Activated CD8-positive, alpha-beta memory T cell treated with anti-CD3 and anti-CD28 coated beads, Interleukin-2, amount 50 U/mL, for 48 hours (primary cell): ENCODE results near the gene IGSF3.
"Not testable (repeated sequence)": the region's sequence is repeated elsewhere in the genome, so short reads cannot be mapped to it uniquely, and the experiment has no call there.

Source experiments
- DNase-seq: peaks from one replicate; pipeline ENCODE4 v3.0.0-alpha.2; 2020

Gene IGSF3

DNA sequence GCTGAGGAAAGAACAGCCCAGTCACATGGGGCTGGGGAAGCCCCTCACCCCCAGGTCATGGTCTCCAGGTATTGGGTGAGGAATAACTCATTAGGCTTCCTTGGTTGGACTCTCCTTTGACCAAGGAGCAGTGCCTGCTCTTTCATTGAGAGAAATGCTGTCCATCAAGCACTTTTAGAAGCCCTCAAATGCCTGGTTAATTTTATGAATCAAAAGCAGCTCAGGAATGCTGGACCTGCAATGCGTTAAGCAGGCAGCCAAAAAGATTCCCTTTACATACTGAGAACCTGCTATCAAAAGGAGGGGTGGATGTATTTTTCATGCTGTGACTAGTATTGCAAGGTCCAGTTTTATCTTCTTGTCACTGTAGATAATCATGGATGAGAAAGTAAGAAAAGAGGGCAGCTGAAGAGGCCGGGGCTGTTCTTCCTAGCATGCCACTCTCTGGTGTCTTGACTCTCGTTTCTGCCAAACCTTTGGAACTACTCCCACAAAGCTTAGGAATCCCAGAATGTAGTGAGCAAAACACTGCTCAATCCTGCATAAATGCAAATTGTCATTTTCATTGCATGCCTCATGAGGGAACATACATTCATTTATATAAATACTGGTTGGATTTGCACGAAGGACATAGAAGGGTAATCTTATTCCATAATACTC is 94.6 kb downstream of the IGSF3 start:
- no peak for DNase-seq

DNA sequence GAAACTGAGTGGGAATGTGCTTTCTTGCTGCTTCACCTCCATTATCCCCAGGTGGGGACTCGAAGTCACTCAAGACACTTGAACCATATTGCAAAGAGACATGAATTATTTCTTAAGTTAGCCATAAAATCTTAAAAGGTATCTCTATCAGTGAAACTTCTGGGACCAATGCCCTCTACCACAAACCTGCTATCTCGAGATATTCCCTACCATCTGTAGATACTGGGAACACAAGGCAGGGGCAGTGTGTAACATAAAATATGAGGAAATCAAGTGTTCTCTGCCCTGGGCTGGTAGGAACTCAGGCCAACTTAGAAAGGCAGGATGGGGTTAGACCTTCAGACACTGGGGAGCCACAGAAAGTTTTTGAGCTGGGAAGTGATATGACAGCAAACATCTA is 95.4 kb downstream of the IGSF3 start:
- DNase-seq: no peak

GRCh38 chr1:116571215-116571919 is 96.2 kb downstream of the IGSF3 start:
- DNase-seq: no peak

GRCh38 chr1:116570358-116571214 is 96.9 kb downstream of the IGSF3 start, which contains the start of gene CD58:
Gene CD58 (minus strand): TSS chr1:116571026. CDS start chr1:116570972, 54 bp downstream.
- peak; percentile 93 for DNase-seq

- peak; percentile 71 for DNase-seq
These were observed 97.7 kb downstream of the IGSF3 start for GRCh38 chr1:116569776-116570357.

DNA sequence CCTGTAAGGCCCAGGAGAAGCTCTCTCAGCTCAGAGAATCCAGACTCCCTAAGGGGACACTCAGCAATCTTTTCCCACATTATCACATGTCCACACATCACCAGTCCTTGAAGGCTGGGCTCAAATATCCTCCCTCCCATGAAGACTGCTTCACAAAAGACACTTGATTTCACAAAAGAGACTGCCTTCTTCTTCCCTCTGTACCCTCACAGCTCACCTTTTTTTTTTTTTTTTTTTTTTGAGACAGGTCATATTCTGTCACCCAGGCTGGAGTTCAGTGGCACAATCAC is 98.2 kb downstream of the IGSF3 start:
- no peak for DNase-seq

DNA sequence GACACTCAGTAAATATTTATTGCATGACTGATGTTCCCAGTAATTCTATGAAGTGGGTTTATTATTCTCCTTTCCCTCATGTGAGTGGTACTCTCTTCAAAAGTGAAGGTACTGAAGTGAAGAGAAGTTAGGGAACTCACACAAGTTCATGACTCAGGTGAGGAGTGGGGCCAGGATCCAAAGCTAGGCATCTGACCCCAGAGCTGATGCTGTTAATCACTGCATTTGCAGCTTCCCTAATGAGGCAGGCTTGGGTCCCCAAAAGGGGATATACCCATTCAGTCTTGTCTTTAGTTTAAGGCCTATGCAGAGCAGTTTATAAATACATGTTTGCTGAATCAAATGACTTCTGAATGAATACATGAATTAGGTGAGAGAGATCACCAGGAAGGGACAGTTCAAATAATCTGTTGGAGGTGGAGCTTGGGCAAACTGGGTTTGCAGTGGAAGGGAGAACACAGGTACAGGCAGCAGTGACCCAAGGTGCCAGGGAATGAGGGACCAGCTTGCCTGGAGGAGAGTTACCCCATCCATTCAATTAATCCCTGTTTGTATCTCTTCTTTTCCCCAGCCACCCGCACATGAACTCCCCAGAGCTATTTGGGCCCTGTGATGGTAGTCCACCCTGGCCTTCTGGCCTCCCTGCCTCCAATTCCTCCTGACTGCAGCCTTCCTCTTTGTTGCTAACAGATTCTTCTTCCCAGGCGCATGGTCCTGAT is 98.7 kb downstream of the IGSF3 start:
- DNase-seq: no peak

DNA sequence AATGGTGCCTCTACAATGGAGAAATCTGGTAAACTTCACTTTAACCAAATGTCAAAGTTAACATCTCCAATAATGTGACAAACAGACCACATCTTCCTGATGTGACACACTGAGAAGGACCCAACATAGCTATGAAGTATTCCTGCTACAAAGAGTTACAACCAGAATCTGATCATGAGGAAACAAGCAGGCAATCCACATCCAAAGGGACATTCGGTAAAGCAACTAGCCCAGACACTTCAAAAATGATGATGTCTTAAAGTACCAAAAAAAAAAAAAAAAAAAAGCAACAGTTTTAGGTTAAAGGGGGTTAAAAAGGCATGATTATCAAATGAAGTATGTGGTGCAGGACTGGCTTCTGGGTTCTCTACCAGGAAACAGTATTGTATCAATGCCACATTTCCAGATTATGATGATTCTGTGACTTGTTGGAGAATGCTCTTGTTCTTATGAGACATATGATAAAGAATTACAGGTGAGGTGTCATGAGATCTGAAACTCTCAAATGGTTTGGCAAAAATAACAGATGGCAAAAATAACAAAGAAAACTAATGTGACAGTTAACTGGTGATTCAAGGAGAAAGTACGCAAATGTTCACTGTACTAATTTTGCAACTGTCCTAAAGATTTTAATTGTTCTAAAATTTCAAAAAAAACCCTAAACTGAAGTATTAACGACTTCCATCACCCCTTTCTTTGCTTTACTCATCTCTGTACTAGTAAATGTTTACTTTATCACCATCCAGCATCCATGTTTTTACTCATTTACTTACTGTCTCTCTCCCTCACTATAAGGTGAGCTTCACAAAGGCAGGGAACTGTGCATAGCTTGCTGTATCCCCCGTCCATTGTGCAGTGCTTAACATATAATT is 99.5 kb downstream of the IGSF3 start:
- DNase-seq: no peak

DNA sequence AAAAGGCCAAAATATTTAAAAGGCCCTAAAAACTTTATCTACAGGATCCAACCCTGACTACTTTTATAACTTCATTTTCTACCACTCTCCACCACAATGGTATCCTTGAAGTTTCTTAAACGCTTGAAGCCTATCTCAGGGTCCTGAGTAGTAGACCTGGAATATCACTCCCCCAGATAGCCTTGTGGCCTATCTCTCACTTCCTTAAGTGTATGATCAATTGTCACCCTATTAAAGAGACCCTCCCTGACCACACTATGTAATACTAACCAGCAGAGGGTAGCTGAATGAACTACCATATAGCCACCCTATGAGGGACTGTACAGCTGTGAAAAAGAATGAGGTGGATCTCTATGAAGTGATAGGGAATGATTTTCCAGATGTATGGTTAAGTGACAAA is 102.3 kb downstream of the IGSF3 start:
- DNase-seq: no peak

DNA sequence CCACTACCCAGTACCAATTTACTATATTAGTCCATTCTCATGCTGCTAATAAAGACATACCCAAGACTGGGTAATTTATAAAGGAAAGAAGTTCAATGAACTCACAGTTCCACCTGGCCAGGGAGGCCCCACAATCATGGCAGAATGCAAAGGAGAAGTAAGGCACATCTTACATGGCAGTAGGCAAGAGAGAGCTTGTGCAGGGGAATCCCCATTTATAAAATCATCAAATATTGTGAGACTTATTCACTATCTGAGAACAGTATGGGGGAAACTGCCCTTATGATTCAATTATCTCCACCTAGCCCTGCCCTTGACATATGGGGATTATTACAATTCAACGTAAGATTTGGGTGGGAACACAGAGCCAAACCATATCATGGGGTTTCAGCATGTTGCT is 103.1 kb downstream of the IGSF3 start:
- no peak for DNase-seq

DNA sequence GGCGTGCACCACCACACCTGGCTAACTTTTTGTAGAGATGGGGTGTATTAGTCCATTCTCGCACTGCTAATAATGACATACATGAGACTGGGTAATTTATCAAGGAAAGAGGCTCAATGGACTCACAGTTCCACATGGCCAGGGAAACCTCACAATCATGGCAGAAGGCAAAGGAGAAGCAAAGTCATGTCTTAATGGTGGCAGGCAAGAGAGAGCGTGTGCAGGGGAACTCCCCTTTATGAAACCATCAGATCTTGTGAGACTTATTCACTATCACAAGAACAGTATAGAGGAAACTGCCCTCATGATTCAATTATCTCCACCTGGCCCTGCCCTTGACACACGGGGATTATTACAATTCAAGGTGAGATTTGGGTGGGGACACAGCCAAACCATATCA is 105.1 kb downstream of the IGSF3 start:
- DNase-seq: not testable (repeated sequence)

- DNase-seq: no peak
These were observed 106.0 kb downstream of the IGSF3 start for GRCh38 chr1:116561563-116561962.

GRCh38 chr1:116560704-116561490 is 106.6 kb downstream of the IGSF3 start:
- no peak for DNase-seq

DNA sequence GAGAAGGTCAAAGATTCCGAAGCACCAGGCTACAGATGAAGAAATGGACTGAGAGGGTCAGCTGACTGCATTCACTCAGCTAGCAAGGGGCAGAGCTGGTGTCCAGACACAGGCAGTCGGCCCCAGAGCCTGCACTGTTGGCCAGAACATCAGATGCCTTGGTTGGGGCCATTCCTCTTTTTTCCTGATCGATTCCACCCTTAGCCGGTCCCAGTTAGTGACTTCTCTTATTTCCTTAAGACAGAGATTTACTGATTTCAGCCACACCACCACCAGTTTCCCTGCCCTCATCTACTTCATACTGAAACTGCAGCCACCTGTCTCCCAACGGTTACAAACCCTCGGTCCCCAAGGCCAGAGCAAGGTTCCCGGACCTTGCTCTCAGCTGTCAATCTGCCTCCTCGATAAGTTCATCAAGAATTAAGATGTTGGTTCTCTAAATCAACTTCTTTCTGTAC is 108.2 kb downstream of the IGSF3 start:
- no peak for DNase-seq

- DNase-seq: no peak
These were observed 109.0 kb downstream of the IGSF3 start for GRCh38 chr1:116558571-116558970.

- DNase-seq: no peak
These were observed 109.4 kb downstream of the IGSF3 start for GRCh38 chr1:116558140-116558549.

DNA sequence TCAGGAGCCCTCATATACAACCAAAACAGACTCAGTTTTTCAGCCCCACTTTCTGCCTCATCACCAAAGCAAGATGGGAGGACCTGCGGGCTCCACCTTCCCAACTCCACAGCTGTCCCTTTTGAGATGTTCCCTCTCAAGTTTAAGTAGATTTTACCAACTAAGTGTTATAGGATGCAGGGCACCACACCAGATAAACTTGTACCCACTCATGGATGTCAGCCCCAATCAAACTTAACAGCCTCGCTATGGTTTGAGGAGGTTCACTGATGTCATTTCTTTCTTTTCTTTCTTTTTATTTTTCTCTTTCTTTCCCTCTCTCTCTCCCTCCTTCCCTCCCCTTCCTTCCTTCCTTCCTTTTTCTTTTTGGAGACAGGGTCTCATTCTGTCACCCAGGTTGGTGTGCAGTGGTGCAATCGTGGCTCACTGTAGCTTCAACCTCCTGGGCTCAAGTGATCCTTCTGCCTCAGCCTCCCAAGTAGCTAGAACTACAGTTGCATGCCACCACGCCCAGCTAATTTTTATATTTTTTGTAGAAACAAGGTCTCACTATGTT is 110.1 kb downstream of the IGSF3 start:
- DNase-seq: no peak

GRCh38 chr1:116556289-116557006 is 111.1 kb downstream of the IGSF3 start:
- peak; percentile 81 for DNase-seq

DNA sequence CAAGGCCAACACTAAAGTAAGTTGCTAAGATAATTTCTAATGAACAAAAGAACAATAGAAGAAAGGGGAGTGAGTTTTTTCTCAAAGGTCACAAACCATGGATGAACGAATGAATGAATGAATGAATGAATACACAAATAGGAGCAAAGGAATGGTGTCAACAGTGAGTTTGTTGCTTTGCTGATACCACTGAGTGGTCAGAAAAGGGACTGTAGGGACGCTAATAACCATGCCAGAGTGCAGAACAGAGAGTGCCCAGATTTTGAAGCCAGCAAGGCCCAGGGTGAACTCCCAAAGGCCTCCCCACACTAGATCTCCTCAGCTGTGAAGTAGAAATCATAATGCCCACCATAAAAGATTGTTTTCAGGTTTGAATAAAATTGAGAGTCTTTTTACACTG is 112.6 kb downstream of the IGSF3 start:
- DNase-seq: no peak
